IPS-18c (cell line): ENCODE data around the gene STRIP2.

Experiments
- H3K4me3 ChIP-seq: 2 replicates; pipeline ENCODE4 v1.7.0; 2013; ENCODE audit warnings: low read depth, mild to moderate bottlenecking, low read length, moderate library complexity; ENCODE audit not compliant: insufficient read depth
- H3K9me3 ChIP-seq: one replicate; pipeline ENCODE4 v1.6.1; 2013; ENCODE audit warnings: mild to moderate bottlenecking, low read length, moderate library complexity; ENCODE audit not compliant: control insufficient read depth, insufficient read depth

STRIP2 gene

DNA sequence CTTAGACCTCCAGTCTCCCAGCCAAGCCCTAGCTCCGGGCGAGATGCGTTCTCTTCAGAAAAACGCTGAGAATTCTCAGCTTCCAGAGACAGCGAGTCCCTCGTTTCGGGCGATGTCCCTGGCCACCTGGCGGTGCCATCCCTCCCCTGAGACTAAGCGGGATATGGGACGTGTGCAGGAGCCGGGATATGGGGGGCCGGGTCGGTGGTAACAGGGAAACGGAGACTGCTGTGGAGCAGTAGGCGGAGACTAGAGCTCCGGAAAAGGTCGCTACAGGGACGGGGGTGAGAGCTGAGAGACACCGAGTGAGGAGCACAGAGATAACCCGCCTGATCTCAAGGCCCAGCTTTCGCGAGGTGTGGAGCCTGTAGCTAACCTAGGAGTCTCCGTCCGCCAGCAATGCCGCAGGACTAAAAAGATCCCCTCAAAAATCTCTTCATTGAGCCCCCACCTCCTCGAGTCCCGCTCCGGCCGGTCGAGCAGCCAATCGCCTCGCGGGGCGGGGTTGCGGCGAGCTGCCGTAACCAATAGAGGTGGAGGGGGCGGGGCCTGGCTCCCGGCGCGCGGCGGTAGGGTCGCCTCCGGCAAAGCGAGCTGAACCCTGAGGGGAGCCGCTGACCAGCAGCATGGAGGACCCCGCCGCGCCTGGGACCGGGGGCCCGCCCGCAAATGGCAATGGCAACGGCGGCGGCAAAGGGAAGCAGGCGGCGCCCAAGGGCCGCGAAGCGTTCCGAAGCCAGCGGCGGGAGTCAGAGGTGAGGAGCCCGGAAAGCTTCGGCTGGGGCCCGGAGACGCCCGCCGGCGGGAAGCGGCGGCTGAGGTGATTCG, at the start of gene STRIP2:
Gene STRIP2, plus strand, starts transcription at position 586 of the 828 bp plus-strand sequence. Its CDS starts 41 bp downstream, at position 627.
- no peaks in the 10 kb centered on the region for H3K9me3 ChIP-seq
- H3K4me3 ChIP-seq: peak within 1 kb of the TSS; percentile 80

DNA sequence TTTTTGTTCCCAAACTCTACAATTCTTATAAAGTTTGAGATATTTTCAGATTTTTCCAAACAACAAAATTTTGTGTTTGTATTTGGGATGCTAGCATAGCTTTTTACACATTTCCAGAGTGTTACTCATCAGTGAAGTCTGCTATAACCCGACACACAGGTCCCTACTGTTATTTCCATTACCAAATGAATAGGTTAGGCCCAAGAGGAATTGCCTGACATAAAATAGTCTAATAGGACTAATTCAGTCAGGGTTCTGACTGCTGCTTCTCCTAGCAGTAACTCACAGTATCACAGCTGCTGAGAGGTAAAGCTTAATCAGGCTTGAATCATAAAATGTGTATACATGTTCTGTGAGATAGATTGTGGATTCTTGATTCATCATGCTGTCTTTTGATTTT, 49.1 kb upstream of the STRIP2 start:
- Histone ChIP-seq H3K4me3 (no peak overlapping the region), H3K9me3 (no peaks in the 10 kb centered on the region)

DNA sequence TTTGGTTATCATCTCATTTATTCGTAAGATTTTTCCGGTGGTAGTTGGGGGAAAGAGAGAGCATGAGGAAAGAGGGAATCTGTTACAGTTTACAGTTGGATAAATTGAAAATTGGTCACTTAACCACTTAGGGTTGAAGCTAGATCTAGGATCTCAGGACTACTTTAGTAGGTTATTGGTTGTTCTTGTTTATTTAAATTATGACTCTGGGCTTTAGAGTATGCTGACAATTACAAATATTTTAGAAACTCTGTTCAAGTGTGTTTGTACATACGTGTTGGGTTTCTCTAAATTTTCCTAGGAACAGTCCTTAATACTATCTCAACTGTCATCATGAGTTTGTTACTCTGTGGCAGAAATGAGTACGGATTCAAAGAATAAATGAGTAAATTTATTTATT, 48.6 kb upstream of the STRIP2 start:
- Histone ChIP-seq H3K9me3 (no peaks in the 10 kb centered on the region), H3K4me3 (no peak overlapping the region)

GRCh38 chr7:129386506-129386905, 47.7 kb upstream of the STRIP2 start:
- H3K9me3 ChIP-seq: no peaks in the 10 kb centered on the region
- no peak overlapping the region for H3K4me3 ChIP-seq

- Histone ChIP-seq H3K9me3 (no peaks in the 10 kb centered on the region), H3K4me3 (no peak overlapping the region)
Observed at GRCh38 chr7:129387537-129387936, 46.7 kb upstream of the STRIP2 start.

DNA sequence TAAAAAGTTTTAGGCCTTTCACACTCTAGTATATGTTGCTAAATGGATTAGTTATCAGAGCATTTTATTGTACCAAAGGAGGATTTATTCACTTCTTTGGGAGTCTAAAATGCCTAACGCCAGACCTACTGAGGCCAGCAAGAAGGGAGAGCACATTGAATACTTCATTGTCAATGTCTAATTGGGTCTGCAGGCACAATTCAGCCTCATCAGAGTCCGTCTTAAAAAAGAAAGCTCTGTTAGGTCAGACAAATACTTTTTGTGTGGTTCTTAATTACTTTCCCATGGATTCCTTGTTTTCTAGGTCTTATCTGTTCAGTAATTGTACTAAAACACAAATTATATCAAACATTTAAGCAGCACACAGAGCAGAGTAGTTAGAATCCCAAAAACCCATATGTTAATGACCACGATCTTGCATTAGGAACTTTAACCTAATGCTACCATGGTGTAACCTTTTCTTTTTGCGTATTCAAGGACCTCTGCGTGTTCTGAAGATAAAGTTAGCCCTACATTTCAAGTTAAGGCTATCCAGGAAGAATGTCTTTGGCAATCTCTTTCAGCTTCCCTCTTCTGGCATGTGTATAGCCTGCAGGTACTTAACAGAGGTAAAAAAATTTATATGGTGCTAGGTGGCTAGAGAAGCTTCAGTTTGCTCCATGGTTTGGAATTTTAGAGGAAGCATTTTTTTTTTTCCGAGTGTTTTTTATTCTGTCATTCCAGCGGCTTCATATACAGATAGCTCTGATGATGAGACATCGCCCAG, 45.7 kb upstream of the STRIP2 start:
- no peaks in the 10 kb centered on the region for H3K9me3 ChIP-seq
- H3K4me3 ChIP-seq: no peak overlapping the region

- Histone ChIP-seq H3K4me3 (no peak overlapping the region), H3K9me3 (no peaks in the 10 kb centered on the region)
Observed at GRCh38 chr7:129389829-129390228, 44.4 kb upstream of the STRIP2 start.

DNA sequence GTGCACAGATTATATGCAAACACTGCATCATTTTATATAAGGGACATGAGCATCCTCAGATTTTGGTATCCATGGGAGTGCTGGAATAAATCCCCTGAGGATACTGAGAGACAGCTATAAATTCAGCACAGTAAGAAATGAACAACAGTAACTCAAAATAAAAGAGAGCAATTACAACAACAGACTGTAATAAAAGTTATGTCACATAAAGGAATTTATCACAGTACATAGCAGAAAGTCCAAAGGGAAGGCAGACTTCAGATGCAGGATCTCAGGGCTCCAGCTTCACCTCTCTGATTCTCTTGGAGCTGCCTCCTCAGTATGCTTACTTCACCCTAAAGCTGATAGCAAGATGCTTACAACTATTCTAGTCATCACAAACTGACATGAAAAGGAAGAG, 43.9 kb upstream of the STRIP2 start:
- no peak overlapping the region for H3K4me3 ChIP-seq
- no peaks in the 10 kb centered on the region for H3K9me3 ChIP-seq

- no peak overlapping the region for H3K4me3 ChIP-seq
Observed at GRCh38 chr7:129391546-129392171, 42.6 kb upstream of the STRIP2 start.

DNA sequence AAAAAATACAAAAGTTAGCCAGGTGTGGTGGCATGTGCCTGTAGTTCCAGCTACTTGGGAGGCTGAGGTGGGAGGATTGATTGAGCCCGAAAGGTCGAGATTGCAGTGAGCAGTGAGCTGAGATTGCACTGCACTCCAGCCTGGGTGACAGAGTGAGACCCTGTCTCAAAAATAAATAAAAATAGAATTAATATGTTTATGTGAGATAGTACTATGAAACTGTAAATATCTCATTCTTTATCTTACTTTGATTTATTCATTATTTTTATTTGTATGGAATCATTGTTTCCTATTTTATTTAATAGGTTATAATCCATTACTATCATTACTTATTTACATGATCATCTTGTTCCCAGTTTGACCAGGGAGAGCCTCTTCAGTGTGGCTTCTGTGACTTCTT, 41.0 kb upstream of the STRIP2 start:
- Histone ChIP-seq H3K9me3 (no peaks in the 10 kb centered on the region), H3K4me3 (no peak overlapping the region)

More at GRCh38 chr7:129391546-129392171, 42.6 kb upstream of the STRIP2 start:
- no peaks in the 10 kb centered on the region for H3K9me3 ChIP-seq

DNA sequence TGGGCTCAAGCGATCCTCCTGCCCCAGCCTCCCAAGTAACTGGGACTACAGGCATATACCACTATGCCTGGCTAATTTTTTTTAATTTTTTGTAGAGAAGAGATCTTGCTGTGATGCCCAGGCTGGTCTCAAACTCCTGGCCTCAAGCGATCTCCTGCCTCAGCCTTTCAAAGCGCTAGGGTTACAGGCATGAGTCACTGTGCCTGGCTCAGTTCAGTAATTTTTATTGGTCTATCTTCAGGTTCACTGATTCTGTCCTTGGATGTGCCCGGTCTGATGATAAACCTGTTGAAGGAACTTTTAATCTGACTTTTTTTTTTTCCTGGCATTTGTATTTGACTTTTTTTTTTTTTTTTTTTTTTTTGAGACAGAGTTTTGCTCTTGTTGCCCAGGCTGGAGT, 40.1 kb upstream of the STRIP2 start:
- no peak overlapping the region for H3K4me3 ChIP-seq

DNA sequence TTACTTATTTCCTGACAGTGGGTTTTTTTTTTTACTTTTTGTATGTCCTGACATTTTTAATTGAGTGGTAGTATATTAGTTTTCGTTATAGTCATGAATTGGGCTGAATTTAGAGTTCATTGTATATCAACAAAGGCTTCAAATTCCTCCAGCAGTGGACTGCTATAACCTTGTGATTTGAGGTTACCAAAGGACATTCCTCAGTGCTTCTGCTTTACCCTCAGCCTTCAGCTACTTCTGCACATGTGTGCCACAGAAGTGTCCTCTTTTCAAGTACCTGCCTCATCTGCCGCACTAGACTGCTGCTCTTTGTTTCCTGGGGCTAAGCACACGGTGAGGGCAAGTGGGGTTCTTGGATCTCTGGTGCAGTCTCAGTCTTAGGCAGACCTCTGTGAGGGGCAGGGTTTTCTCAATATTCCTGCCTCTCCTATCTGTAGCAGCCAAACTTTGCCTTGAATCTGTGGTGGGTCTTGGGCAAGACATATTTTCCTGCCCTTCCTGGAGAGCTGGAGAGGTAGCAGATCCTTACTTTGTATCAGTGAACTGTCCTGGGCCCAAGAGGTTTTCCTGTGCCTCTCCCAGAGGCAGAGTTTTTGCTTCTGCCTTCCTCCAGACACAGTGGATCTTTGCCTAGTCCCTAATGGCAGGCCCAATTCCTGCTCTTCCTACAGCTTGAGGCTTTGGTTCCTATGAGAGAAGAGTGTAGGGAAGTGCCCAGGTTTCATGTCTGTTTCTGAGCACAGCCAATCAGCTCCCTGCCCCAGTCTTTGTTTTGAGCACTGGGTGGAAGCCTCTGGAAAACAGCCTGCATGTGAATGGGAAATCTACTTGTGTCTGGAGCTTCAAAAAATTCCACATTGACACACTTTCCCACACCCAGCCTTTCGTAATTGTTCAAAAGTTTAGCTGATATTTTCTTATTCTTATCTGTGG, 39.0 kb upstream of the STRIP2 start:
- Histone ChIP-seq H3K9me3 (no peaks in the 10 kb centered on the region), H3K4me3 (no peak overlapping the region)

More for the DNA sequence above, 40.1 kb upstream of the STRIP2 start:
- no peaks in the 10 kb centered on the region for H3K9me3 ChIP-seq

GRCh38 chr7:129401228-129401966, 32.8 kb upstream of the STRIP2 start:
- Histone ChIP-seq H3K9me3 (no peaks in the 10 kb centered on the region), H3K4me3 (no peak overlapping the region)

GRCh38 chr7:129401967-129402860, 32.0 kb upstream of the STRIP2 start:
- H3K9me3 ChIP-seq: no peaks in the 10 kb centered on the region
- H3K4me3 ChIP-seq: no peak overlapping the region

GRCh38 chr7:129405527-129405926, 28.7 kb upstream of the STRIP2 start:
- H3K4me3 ChIP-seq: no peak overlapping the region
- H3K9me3 ChIP-seq: no peaks in the 10 kb centered on the region
